GM18520 (cell line): Measurements from ENCODE around the gene NUCKS1.
"Not testable (repeated sequence)": the region's sequence is repeated elsewhere in the genome, so short reads cannot be mapped to it uniquely, and the experiment has no call there.

Source experiments
- ATAC-seq: cut with Tn5 transposase; IDR thresholded peaks from one replicate; pipeline ENCODE4 v1.9.1; 2021; ENCODE audit not compliant: unreplicated experiment

Gene NUCKS1

GRCh38 chr1:205735218-205735617 is 14.8 kb downstream of the NUCKS1 start:
- ATAC-seq = no peak

GRCh38 chr1:205733438-205734175 is 16.4 kb downstream of the NUCKS1 start:
- ATAC-seq = no peak

- no peak for ATAC-seq
Observed at GRCh38 chr1:205729945-205730610, 19.9 kb downstream of the NUCKS1 start.

- no peak for ATAC-seq
Observed at GRCh38 chr1:205726619-205727125, 23.3 kb downstream of the NUCKS1 start.

GRCh38 chr1:205725514-205725913 is 24.5 kb downstream of the NUCKS1 start:
- ATAC-seq = no peak

- ATAC-seq = not testable (repeated sequence)
Observed at GRCh38 chr1:205720740-205721139, 29.2 kb downstream of the NUCKS1 start.

- no peak for ATAC-seq
Observed at GRCh38 chr1:205719762-205720161, 30.2 kb downstream of the NUCKS1 start.

GRCh38 chr1:205719015-205719414 is 31.0 kb downstream of the NUCKS1 start:
- ATAC-seq = no peak

GRCh38 chr1:205716371-205717132 is 33.4 kb downstream of the NUCKS1 start:
- no peak for ATAC-seq

- ATAC-seq = no peak
Observed at GRCh38 chr1:205715628-205716027, 34.4 kb downstream of the NUCKS1 start.

- ATAC-seq = no peak
Observed at GRCh38 chr1:205714906-205715246, 35.1 kb downstream of the NUCKS1 start.

- ATAC-seq = no peak
Observed at GRCh38 chr1:205714190-205714905, 35.6 kb downstream of the NUCKS1 start.

GRCh38 chr1:205711105-205712048 is 38.6 kb downstream of the NUCKS1 start:
- no peak for ATAC-seq

GRCh38 chr1:205710201-205711062 is 39.5 kb downstream of the NUCKS1 start:
- no peak for ATAC-seq

GRCh38 chr1:205709640-205710039 is 40.3 kb downstream of the NUCKS1 start:
- no peak for ATAC-seq

- ATAC-seq = no peak
Observed at GRCh38 chr1:205709059-205709398, 41.0 kb downstream of the NUCKS1 start.

- ATAC-seq = no peak
Observed at GRCh38 chr1:205706601-205707502, 43.1 kb downstream of the NUCKS1 start.

- ATAC-seq = no peak
Observed at GRCh38 chr1:205704903-205705302, 45.1 kb downstream of the NUCKS1 start.
